Fibroblast of lung (primary cell): Measurements from ENCODE around the gene ADI1. TPM values are rescaled to one million over a fixed set of nuclear protein-coding genes. Genes with fewer than 3 reads are reported as not detected.

Experiments used
- DNase-seq, 2 donors: peaks; one replicate each; pipeline versions ENCODE4 v3.0.0 to v3.0.0-alpha.2; 2010; ENCODE audit warnings: low read depth in 2 of 2
- H2AFZ ChIP-seq: 2 replicates; pipeline ENCODE4 v1.5.1; 2012; ENCODE audit warnings: low read length, control low read depth, inconsistent platforms
- H3K27ac ChIP-seq: 2 replicates; pipeline ENCODE4 v1.5.1; 2011; ENCODE audit warnings: low read length, control low read depth; ENCODE audit not compliant: insufficient read depth
- H3K27me3 ChIP-seq: 2 replicates; pipeline ENCODE4 v1.5.1; 2011; ENCODE audit warnings: mild to moderate bottlenecking, low read length; ENCODE audit not compliant: control insufficient read depth, insufficient read depth
- H3K36me3 ChIP-seq: 2 replicates; pipeline ENCODE4 v1.5.1; 2011; ENCODE audit warnings: low read length; ENCODE audit not compliant: control insufficient read depth, insufficient read depth
- H3K4me1 ChIP-seq: 2 replicates; pipeline ENCODE4 v1.5.1; 2011; ENCODE audit warnings: low read length; ENCODE audit not compliant: control insufficient read depth, insufficient read depth; ENCODE audit errors: extremely low read depth
- H3K4me2 ChIP-seq: 2 replicates; pipeline ENCODE4 v1.5.1; 2011; ENCODE audit warnings: low read length, control low read depth; ENCODE audit not compliant: insufficient read depth; ENCODE audit errors: extremely low read depth
- H3K4me3 ChIP-seq, 4 experiments: fragments of 200-600 bp in 1 of 4; sonication (generic) in 1 of 4; replicated peaks in 1 of 4; 2 replicates each; pipeline ENCODE4 v1.5.1; 2011 to 2016; ENCODE audit warnings: low read length in 4 of 4, low read depth in 3 of 4, mild to moderate bottlenecking in 3 of 4, control low read depth in 2 of 4, inconsistent platforms in 1 of 4, mixed read lengths in 1 of 4; ENCODE audit not compliant: insufficient read depth in 1 of 4; ENCODE audit errors: control extremely low read depth in 1 of 4
- H3K79me2 ChIP-seq: 2 replicates; pipeline ENCODE4 v1.5.1; 2012; ENCODE audit warnings: mild to moderate bottlenecking, low read length, inconsistent platforms; ENCODE audit not compliant: control insufficient read depth, insufficient read depth
- H3K9ac ChIP-seq: 2 replicates; pipeline ENCODE4 v1.5.1; 2011; ENCODE audit warnings: mild to moderate bottlenecking, low read length, control low read depth; ENCODE audit not compliant: insufficient read depth
- H3K9me3 ChIP-seq: 2 replicates; pipeline ENCODE4 v1.5.1; 2012; ENCODE audit warnings: low read depth, low read length; ENCODE audit not compliant: control insufficient read depth, insufficient read depth
- H4K20me1 ChIP-seq: 2 replicates; pipeline ENCODE4 v1.5.1; 2011; ENCODE audit warnings: low read length; ENCODE audit not compliant: control insufficient read depth, insufficient read depth; ENCODE audit errors: extremely low read depth
- EZH2 ChIP-seq: IDR thresholded peaks from 2 replicates; pipeline ENCODE4 v1.5.1; 2012; ENCODE audit warnings: low read length, control low read depth, mild to moderate bottlenecking; ENCODE audit errors: missing control alignments
- polyA plus RNA-seq, 2 donors: library from polyadenylated mRNA; depleted of rRNA in 1 of 2; stranded (reverse) in 1 of 2; unstranded in 1 of 2; fragments of >200 nt; gene quantifications; 2 replicates each; pipeline ENCODE4 v1.2.1, GENCODE V29; 2011 to 2012; ENCODE audit warnings: missing spikeins in 1 of 2
- total RNA-seq: library from RNA; depleted of rRNA; stranded (reverse); fragments of >200 nt; gene quantifications from 2 replicates; pipeline ENCODE4 v1.2.1, GENCODE V29; 2014
- TF ChIP-seq, protein P1 (sequence below), 2 donors: IDR thresholded peaks in 1 of 2; conservative IDR thresholded peaks in 1 of 2; 1 replicate in 1 of 2; 2 replicates in 1 of 2; pipeline ENCODE4 v1.5.1; 2011 to 2012; ENCODE audit warnings: low read length in 2 of 2, control low read depth in 1 of 2, inconsistent platforms in 1 of 2, low read depth in 1 of 2, mild to moderate bottlenecking in 1 of 2

ADI1 gene
- total and polyA plus RNA-seq, 2 donors (not counting 1 experiment from before 2014, with no cell fraction given): 41.9 to 69.3 TPM

DNA sequence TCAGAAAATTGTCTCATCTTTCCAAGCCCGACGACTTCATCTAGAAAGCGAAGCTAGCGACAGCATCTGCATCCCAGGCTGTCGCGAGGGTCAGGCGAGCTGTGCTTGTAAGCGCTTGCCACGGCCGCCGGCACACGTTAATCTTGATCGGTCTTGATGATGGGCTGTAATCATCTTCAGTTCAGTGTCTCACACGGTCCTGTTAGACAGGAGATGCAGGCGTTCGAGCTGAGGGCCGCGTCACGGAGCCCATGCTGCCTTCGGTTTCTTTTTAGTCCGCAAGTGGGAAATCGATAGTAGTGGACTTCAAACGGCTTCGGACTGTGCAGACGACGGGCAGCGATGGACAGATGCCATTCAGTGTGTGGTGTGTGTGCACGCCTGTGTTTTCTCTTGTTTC, 43.6 kb downstream of the ADI1 start:
- TF ChIP-seq, protein P1, sequence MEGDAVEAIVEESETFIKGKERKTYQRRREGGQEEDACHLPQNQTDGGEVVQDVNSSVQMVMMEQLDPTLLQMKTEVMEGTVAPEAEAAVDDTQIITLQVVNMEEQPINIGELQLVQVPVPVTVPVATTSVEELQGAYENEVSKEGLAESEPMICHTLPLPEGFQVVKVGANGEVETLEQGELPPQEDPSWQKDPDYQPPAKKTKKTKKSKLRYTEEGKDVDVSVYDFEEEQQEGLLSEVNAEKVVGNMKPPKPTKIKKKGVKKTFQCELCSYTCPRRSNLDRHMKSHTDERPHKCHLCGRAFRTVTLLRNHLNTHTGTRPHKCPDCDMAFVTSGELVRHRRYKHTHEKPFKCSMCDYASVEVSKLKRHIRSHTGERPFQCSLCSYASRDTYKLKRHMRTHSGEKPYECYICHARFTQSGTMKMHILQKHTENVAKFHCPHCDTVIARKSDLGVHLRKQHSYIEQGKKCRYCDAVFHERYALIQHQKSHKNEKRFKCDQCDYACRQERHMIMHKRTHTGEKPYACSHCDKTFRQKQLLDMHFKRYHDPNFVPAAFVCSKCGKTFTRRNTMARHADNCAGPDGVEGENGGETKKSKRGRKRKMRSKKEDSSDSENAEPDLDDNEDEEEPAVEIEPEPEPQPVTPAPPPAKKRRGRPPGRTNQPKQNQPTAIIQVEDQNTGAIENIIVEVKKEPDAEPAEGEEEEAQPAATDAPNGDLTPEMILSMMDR (conservative IDR thresholded peaks at IDR 0.05 in 1 of 2, IDR thresholded peaks at IDR 0.05 in 1 of 2; ENCODE audit: low read depth in 1 of 2, low read length in 2 of 2): no peak
- TF ChIP-seq EZH2: no peak
- peaks cover 10% of the 10 kb centered on the region for H3K36me3 ChIP-seq
- no peaks in the 10 kb centered on the region for H3K9me3 ChIP-seq
- no peak overlapping the region for H3K4me3 ChIP-seq
- H2AFZ ChIP-seq: no peak overlapping the region
- no peaks in the 10 kb centered on the region for H3K27me3 ChIP-seq
- H3K27ac ChIP-seq: no peak overlapping the region
- H4K20me1 ChIP-seq: no peaks in the 10 kb centered on the region
- DNase-seq: no peak
- no peaks in the 10 kb centered on the region for H3K4me1 ChIP-seq
- no peak overlapping the region for H3K4me2 ChIP-seq
- H3K79me2 ChIP-seq: no peaks in the 10 kb centered on the region
- no peak overlapping the region for H3K9ac ChIP-seq

DNA sequence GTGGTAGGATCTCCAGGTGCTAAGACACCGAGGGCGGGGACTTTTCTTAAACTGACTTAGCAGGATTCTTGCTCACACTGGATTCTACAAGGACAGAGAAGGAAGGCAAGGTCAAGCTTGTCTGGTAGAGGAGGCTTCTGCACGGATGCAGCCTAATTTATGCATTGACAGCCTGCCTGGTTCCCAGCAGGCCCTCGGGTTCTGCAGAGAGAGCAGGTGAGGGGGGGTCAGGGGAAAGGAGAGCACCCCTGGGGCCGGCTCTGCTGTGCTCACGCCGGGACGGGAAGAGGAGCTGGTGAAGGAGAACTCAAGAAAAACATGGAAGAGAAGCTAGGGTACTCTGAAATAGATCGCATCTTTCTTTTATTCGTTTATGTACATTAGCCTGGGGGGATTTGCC, 46.4 kb downstream of the ADI1 start:
- peaks cover 11% of the 10 kb centered on the region for H3K36me3 ChIP-seq
- peaks cover 11% of the 10 kb centered on the region for H3K4me1 ChIP-seq
- no peaks in the 10 kb centered on the region for H3K27me3 ChIP-seq
- no peak overlapping the region for H3K9ac ChIP-seq
- no peaks in the 10 kb centered on the region for H3K79me2 ChIP-seq
- H3K27ac ChIP-seq: no peak overlapping the region
- no peaks in the 10 kb centered on the region for H4K20me1 ChIP-seq
- no peaks in the 10 kb centered on the region for H3K9me3 ChIP-seq
- no peak for DNase-seq
- no peak overlapping the region for H3K4me3 ChIP-seq
- no peak overlapping the region for H3K4me2 ChIP-seq
- no peak for TF ChIP-seq EZH2
- TF ChIP-seq, protein P1 (conservative IDR thresholded peaks at IDR 0.05 in 1 of 2, IDR thresholded peaks at IDR 0.05 in 1 of 2; ENCODE audit: low read depth in 1 of 2, low read length in 2 of 2): no peak
- no peak overlapping the region for H2AFZ ChIP-seq

DNA sequence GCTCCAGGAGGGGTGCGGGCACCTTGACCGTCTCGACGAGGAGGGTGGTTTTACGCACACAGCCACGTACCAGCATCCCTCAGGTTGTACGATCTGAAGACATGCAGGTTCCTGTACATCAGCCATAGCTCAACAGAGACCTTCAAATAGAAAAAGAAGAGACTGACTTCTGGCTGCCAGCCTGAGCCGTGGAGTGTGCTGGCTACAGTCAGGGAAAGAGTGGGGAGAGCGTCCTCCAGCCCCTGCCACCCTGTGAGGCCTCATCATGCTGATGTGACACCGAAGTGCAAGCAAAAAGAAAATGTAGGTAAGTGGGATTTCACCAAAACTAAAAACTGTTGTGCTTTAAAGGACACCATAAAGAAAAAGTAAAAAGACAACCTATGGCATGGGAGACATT, 47.0 kb downstream of the ADI1 start:
- Histone ChIP-seq H3K79me2 (no peaks in the 10 kb centered on the region), H3K9ac (no peak overlapping the region), H3K36me3 (peaks cover 18% of the 10 kb centered on the region), H4K20me1 (no peaks in the 10 kb centered on the region), H3K4me3 (no peak overlapping the region), H3K27me3 (no peaks in the 10 kb centered on the region), H3K4me1 (peaks cover 11% of the 10 kb centered on the region), H2AFZ (no peak overlapping the region), H3K4me2 (no peak overlapping the region), H3K9me3 (no peaks in the 10 kb centered on the region), H3K27ac (no peak overlapping the region)
- no peak for TF ChIP-seq EZH2
- TF ChIP-seq, protein P1 (conservative IDR thresholded peaks at IDR 0.05 in 1 of 2, IDR thresholded peaks at IDR 0.05 in 1 of 2; ENCODE audit: low read depth in 1 of 2, low read length in 2 of 2): no peak
- DNase-seq: no peak
